GM03348 (cell line): Measurements from ENCODE around the gene PIP4K2C.
"Not testable (repeated sequence)": the region's sequence is repeated elsewhere in the genome, so short reads cannot be mapped to it uniquely, and the experiment has no call there.

Experiments used
- DNase-seq: peaks from one replicate; pipeline ENCODE4 v3.0.0; 2012; ENCODE audit warnings: low spot score

PIP4K2C gene

GRCh38 chr12:57622293-57623245 is 31.6 kb downstream of the PIP4K2C start:
- no peak for DNase-seq

GRCh38 chr12:57623385-57623784 is 32.4 kb downstream of the PIP4K2C start:
- DNase-seq: no peak

GRCh38 chr12:57623811-57624390 is 32.9 kb downstream of the PIP4K2C start:
- DNase-seq: no peak

DNA sequence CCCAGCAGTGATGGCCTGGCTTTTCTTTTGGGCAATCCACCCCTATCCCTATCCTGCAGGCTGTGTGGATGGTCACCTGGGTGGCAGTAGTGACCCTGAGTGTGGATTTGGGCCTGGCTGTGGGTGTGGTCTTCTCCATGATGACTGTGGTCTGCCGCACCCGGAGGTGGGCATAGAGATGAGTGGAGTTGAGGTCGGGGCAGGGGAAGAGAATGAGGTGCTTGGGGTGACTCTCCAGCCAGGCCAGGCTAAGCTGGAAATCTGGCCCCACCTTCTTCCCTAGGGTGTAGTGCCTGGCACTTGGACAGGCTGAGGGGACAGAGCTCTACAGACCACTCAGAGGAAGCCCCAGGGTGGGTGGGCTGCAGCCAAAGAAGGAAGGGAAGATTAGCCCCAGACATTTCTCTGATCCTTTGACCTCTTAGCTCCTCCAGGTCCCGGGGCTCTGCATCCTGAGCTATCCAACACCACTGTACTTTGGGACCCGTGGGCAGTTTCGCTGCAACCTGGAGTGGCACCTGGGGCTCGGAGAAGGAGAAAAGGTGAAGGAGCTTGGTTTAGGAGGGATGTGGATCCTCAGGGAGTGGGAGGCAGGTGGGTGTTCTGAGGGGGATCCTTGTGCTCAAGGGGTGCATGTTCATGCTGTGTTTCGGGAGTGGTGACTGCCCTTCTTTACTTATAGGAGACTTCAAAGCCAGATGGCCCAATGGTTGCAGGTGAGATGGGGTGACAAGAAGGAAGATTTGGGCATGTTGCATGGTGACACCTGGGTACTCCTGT is 33.6 kb downstream of the PIP4K2C start:
- no peak for DNase-seq

DNA sequence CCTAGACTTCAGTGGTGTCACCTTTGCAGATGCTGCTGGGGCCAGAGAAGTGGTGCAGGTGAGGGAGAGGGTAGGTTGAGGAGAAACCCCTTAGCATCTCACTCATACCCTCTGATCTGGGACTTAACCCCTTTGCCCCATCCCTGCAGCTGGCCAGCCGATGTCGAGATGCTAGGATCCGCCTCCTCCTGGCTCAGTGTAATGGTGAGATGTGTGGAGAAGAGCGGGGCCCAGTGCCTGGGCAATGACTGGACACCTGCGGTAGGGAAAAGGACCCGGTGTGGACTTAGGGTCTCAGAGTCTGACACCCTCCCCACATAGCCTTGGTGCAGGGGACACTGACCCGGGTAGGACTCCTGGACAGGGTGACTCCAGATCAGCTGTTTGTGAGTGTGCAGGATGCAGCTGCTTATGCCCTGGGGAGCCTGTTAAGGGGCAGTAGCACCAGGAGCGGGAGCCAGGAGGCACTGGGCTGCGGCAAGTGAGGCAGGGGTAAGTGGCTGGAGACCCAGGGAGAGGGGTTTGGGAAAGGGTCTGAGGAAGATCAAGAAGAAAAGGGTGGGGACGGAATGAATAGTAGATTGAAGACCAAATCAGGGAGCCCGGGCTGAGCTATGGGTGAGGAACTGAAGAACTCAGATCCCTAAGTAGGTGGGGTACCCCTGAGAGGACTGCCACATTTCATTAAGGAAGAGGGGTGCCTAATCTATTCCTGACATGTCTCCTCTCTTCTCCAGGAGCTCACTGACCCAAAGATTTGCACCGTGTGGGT is 34.5 kb downstream of the PIP4K2C start:
- no peak for DNase-seq

GRCh38 chr12:57626111-57626920 is 35.3 kb downstream of the PIP4K2C start:
- DNase-seq: no peak

DNA sequence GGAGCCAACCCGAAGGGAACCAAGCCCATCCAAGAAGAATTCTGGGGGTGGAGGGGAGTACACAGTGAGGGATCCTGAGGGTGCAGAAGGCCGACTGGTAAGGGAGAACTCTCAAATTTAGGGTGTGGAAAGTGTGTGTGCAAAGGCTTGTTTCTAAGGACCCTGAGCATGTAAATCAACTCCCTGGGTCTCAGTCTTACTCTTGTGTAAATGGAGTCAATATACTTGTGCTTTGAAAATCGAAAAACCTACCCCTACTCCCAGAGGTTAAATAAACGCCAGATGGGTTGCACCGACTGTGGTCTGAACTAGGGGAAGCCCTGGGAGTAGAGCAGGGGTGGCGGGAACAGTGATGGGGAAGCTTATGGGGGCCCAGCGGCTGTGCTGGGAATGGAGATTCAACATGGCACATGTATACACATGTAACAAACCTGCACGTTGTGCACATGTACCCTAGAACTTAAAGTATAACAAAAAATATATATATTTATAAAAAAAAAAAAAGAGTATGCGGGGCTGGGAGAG is 36.0 kb downstream of the PIP4K2C start:
- no peak for DNase-seq

GRCh38 chr12:57627501-57628279 is 36.7 kb downstream of the PIP4K2C start:
- DNase-seq: no peak

DNA sequence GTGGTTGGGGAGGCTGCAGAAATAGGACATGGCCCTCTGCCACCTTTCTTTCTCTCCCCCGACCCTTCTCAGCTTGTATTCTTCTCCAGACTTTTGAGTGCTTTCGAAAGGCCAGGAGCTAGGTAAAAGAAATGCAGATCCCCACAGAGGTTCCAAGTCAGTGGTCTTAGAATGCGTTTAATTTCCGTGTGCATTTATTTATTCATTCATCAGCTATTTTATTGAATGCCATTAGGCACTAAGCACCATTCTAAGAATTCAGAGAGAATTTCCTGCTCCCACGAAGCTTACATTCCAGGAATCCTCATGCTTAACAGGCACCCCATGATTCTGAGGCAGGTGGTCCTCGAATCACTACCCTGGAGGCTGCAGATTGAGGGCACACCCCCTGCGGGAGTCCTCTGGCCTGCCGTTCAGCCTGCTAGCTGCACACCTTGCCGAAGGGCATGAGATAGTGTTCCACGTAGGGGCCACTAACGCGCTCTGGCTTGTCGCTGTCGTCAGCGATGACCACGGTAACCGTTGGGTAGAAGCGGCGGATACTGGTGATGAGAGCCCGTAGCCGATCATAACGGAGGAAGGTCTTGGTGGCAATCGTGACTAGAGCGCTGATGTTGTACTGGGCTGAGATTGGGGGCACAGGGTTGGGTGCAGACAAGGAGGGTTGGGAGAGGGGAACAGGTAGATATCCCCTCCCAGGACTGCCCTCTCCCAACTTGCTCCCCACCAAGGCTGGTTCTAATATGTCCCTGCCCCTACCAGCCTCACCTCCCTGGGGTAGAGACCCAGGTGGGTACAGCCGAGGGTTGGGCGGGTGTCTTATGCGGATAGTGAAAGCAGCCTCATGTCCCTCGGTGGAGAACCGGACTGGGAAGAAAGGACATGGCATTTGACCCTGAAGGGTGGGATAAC is 37.5 kb downstream of the PIP4K2C start:
- no peak for DNase-seq

DNA sequence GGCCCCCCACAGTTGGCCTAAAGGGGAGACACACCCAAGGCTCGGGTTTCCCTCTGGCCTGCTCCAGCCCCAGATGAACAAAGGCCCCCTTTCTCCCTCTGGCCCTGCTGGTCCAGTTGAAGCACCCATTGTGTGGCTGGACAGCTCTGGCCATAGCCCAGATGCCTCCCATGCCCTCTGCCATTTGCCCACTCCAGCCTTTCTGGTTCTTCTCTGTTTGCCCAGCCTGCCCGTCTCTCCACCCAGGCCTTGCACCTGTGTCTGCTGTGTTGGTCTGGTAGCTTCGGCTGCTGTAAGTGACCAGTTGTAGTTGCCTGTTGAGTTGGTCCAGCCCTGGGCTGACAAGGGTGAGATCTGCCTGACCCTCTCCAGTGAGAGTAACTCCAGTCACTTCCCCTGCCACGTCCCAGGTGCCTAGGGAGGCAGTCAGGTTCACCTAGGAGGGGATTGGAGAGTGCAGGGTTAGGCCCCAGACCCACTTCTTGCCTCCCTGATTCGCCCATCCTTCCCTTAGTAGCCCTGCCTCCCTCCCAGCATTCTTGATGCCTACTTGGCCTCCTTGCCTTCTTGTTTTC is 39.0 kb downstream of the PIP4K2C start:
- no peak for DNase-seq

- no peak for DNase-seq
These were observed 40.0 kb downstream of the PIP4K2C start for GRCh38 chr12:57630891-57631433.

- peak; percentile 3 for DNase-seq
These were observed 40.6 kb downstream of the PIP4K2C start for GRCh38 chr12:57631566-57632072.

DNA sequence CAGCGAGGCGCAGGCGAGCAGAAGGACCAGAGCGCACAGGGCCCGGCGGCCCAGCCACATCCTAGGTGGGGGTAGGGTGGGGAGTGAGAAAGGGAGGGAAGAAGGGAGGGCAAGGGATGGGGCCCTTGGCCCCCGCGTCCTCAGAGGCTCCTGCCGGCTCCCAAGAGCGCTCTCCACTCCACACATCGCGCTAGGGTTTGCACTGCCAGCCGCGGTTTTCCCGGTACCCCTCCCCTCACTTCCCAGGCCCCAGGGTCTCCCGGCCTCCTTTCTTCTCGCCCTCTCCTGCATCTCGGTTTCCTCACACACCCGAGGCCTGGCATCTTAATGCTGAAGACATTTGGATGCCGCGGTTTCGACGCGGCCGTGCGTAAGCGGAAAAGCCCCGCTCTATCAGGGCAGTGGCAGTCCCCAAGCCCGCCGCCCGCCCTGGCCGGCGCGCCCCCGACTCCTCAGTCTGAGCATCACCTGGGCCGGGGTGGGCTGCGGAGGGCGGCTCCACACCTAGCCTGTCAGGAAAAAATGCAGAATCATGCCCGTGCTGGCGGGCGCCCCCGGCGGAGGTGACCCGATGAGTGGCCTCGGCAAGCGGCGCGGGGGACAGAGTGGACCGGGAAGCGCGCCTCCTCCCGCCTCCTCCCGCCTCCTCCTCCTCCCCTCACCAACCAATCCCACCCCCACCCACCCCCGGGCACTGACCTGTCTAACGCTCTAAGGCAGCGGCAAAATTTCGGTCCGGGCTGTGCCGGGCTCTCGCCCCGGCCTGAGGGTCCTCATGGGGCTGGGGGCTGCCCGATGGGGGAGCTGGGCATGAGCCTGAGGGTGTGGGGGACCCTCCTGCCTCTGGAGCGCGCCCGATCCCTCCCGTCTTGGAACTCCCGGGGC is 41.3 kb downstream of the PIP4K2C start:
- peak; percentile 28 for DNase-seq

GRCh38 chr12:57632958-57633840 is 42.2 kb downstream of the PIP4K2C start, which contains the start of gene B4GALNT1:
TSS of gene B4GALNT1 (minus strand) at chr12:57633201. CDS start at chr12:57632132, 1,069 bp downstream.
- DNase-seq: peak; percentile 90

GRCh38 chr12:57636731-57637130 is 45.7 kb downstream of the PIP4K2C start:
- not testable (repeated sequence) for DNase-seq

GRCh38 chr12:57637364-57637763 is 46.4 kb downstream of the PIP4K2C start:
- peak; percentile 4 for DNase-seq
